Measurements from ENCODE around the gene TBCK. TPM values are rescaled to one million over a fixed set of nuclear protein-coding genes. Genes with fewer than 3 reads are reported as not detected.
A peak's percentile ranks its signal among the peaks of the same experiment; 100 is the strongest.

Gene TBCK
- total RNA-seq, 1 experiment from 2014 or later: 28.6 TPM

- Mint-ChIP-seq H3K27ac (no peak overlapping the region), H3K36me3 (peaks cover 5% of the 10 kb centered on the region; the same call in 1 of the 2 replicates), H3K9me3 (peaks cover 13% of the 10 kb centered on the region), H3K4me1 (peaks cover 23% of the 10 kb centered on the region), H3K4me3 (no peak overlapping the region), H3K27me3 (ENCODE audit: low read depth) (no peaks in the 10 kb centered on the region)
- CTCF ChIA-PET: no interaction called here
- ATAC-seq (no peak), DNase-seq (ENCODE audit: low spot score) (no peak)
- POLR2A ChIA-PET: no interaction called here
- TF ChIP-seq FOXP1 (CRISPR knock-in tag; IDR thresholded peaks at IDR 0.05; ENCODE audit: borderline replicate concordance) (no peak), GABPB1 (CRISPR knock-in tag; IDR thresholded peaks at IDR 0.05) (peak; percentile 43; the same call in 1 of the 2 replicates)
These were observed 279.2 kb downstream of the TBCK start for GRCh38 chr4:106036848-106037247.

GRCh38 chr4:106036334-106036733 is 279.7 kb downstream of the TBCK start:
- no peak for TF ChIP-seq ZNF219 (CRISPR knock-in tag; IDR thresholded peaks at IDR 0.05; ENCODE audit: borderline replicate concordance)
- TF ChIP-seq ZNF263 (CRISPR knock-in tag; IDR thresholded peaks at IDR 0.05; ENCODE audit: low read depth): no peak
- TF ChIP-seq ZNF416 (CRISPR knock-in tag; IDR thresholded peaks at IDR 0.05): no peak
- no peak for TF ChIP-seq NR1H2 (CRISPR knock-in tag; IDR thresholded peaks at IDR 0.05)
- TF ChIP-seq MAX (CRISPR knock-in tag; IDR thresholded peaks at IDR 0.05): no peak
- Mint-ChIP-seq H3K27ac (no peak overlapping the region), H3K27me3 (ENCODE audit: low read depth) (no peaks in the 10 kb centered on the region), H3K4me1 (peaks cover 23% of the 10 kb centered on the region), H3K4me3 (no peak overlapping the region), H3K36me3 (peaks cover 10% of the 10 kb centered on the region), H3K9me3 (peaks cover 18% of the 10 kb centered on the region)
- DNase-seq (ENCODE audit: low spot score) (no peak), ATAC-seq (no peak)
- POLR2A ChIA-PET: no interaction called here
- CTCF ChIA-PET: no interaction called here

- no peak overlapping the region for H3K27ac Mint-ChIP-seq
- POLR2A ChIA-PET: no interaction called here
- H3K27me3 Mint-ChIP-seq (ENCODE audit: low read depth): no peaks in the 10 kb centered on the region
- TF ChIP-seq ATF6 (CRISPR knock-in tag; IDR thresholded peaks at IDR 0.05): no peak
- TF ChIP-seq FOXP4 (CRISPR knock-in tag; IDR thresholded peaks at IDR 0.05): no peak
- TF ChIP-seq ZNF317 (CRISPR knock-in tag; IDR thresholded peaks at IDR 0.05; ENCODE audit: borderline replicate concordance, low read depth): no peak
- TF ChIP-seq ELF4 (CRISPR knock-in tag; IDR thresholded peaks at IDR 0.05; ENCODE audit: low read depth): no peak
- no peak for TF ChIP-seq FOXP1 (CRISPR knock-in tag; IDR thresholded peaks at IDR 0.05; ENCODE audit: borderline replicate concordance)
- no peak for TF ChIP-seq EMX1 (CRISPR knock-in tag; IDR thresholded peaks at IDR 0.05)
- TF ChIP-seq ZNF263 (CRISPR knock-in tag; IDR thresholded peaks at IDR 0.05; ENCODE audit: low read depth): no peak
- TF ChIP-seq CBFB (CRISPR knock-in tag; IDR thresholded peaks at IDR 0.05; ENCODE audit: low read depth): no peak
- TF ChIP-seq PRRX2 (CRISPR knock-in tag; IDR thresholded peaks at IDR 0.05): no peak
- H3K36me3 Mint-ChIP-seq: peaks cover 19% of the 10 kb centered on the region
- CTCF ChIA-PET: no interaction called here
- H3K4me3 Mint-ChIP-seq: no peak overlapping the region
- DNase-seq (ENCODE audit: low spot score) (no peak), ATAC-seq (no peak)
- peaks cover 29% of the 10 kb centered on the region for H3K9me3 Mint-ChIP-seq
- H3K4me1 Mint-ChIP-seq: peaks cover 24% of the 10 kb centered on the region
These were observed 280.8 kb downstream of the TBCK start for GRCh38 chr4:106035204-106035603.

- no peak overlapping the region for H3K4me3 Mint-ChIP-seq
- H3K36me3 Mint-ChIP-seq: peaks cover 23% of the 10 kb centered on the region
- TF ChIP-seq E2F4 (CRISPR knock-in tag; IDR thresholded peaks at IDR 0.05; ENCODE audit: borderline replicate concordance, low read depth) (no peak), IRF2 (CRISPR knock-in tag; IDR thresholded peaks at IDR 0.05; ENCODE audit: borderline replicate concordance, low read depth) (no peak), ESRRA (CRISPR knock-in tag; IDR thresholded peaks at IDR 0.05; ENCODE audit: borderline replicate concordance) (no peak), ZBTB21 (CRISPR knock-in tag; IDR thresholded peaks at IDR 0.05; ENCODE audit: borderline replicate concordance) (no peak), AR (CRISPR knock-in tag; IDR thresholded peaks at IDR 0.05) (no peak), ATF6 (CRISPR knock-in tag; IDR thresholded peaks at IDR 0.05) (no peak), NFE2L1 (CRISPR knock-in tag; IDR thresholded peaks at IDR 0.05) (no peak)
- no peak for ATAC-seq
- H3K4me1 Mint-ChIP-seq: peaks cover 28% of the 10 kb centered on the region
- H3K9me3 Mint-ChIP-seq: peaks cover 34% of the 10 kb centered on the region
- ChIA-PET CTCF (no interaction called here), POLR2A (no interaction called here)
- H3K27ac Mint-ChIP-seq: no peak overlapping the region; the same call in 1 of the 2 replicates
- no peaks in the 10 kb centered on the region for H3K27me3 Mint-ChIP-seq (ENCODE audit: low read depth)
- no peak for DNase-seq (ENCODE audit: low spot score)
These were observed 281.3 kb downstream of the TBCK start for GRCh38 chr4:106034751-106035150.

All from WTC11 (cell line).